Head of caudate nucleus (tissue), 42 donors: Measurements from ENCODE around the gene NTN5.
"Not testable (repeated sequence)": the region's sequence is repeated elsewhere in the genome, so short reads cannot be mapped to it uniquely, and the experiment has no call there.

ENCODE experiments used
- DNase-seq, 42 donors: peaks; one replicate each; pipeline versions ENCODE4 v3.0.0 to v3.0.0-alpha.2; 2020 to 2021; ENCODE audit warnings: mixed read lengths in 7 of 42
- intact Hi-C: fragments of 100-400 bp; cut with DNase I; formaldehyde crosslinking; loops from one replicate; pipeline ENCODE4 v1.15.0; 2022

NTN5 gene

GRCh38 chr19:48672994-48673393 is at the start of gene NTN5:
TSS of gene NTN5 (minus strand) at chr19:48673017. CDS start at chr19:48670986, 2,031 bp downstream.
- intact Hi-C loops = no loop called here
- no peak for DNase-seq

- no peak for DNase-seq
- intact Hi-C loops = no loop called here
These were observed 49.4 kb upstream of the NTN5 start for GRCh38 chr19:48722196-48722708.

- intact Hi-C loops = no loop called here
- DNase-seq = peak; percentile 99 to 100 (median 100)
These were observed 47.9 kb upstream of the NTN5 start for GRCh38 chr19:48720613-48721296.

GRCh38 chr19:48720251-48720612 is 47.4 kb upstream of the NTN5 start:
- intact Hi-C loops = no loop called here
- no peak for DNase-seq

GRCh38 chr19:48719263-48720171 is 46.7 kb upstream of the NTN5 start, which contains the start of gene MAMSTR:
TSS of gene MAMSTR (minus strand) at chr19:48719725. CDS start at chr19:48719031, 694 bp downstream.
- no peak for DNase-seq
- intact Hi-C loops = no loop called here

- intact Hi-C loops = no loop called here
- DNase-seq = no peak
These were observed 46.0 kb upstream of the NTN5 start for GRCh38 chr19:48718711-48719231.

- DNase-seq, intact Hi-C loops: not testable (repeated sequence)
These were observed 45.3 kb upstream of the NTN5 start for GRCh38 chr19:48718106-48718505.

GRCh38 chr19:48716562-48717291 is 43.9 kb upstream of the NTN5 start:
- intact Hi-C loops = no loop called here
- DNase-seq = peak in 40 of 42 donors; percentile 21 to 80 (median 60)

- intact Hi-C loops = loop anchor here (2.0 kb wide), 1 partner anchor 69 kb away; the partner anchor contains the start of gene CA11
- DNase-seq = peak in 1 of 42 donors; percentile 32
These were observed 42.9 kb upstream of the NTN5 start for GRCh38 chr19:48715681-48716171.

- intact Hi-C loops = loop anchor here (2.0 kb wide), 1 partner anchor 68 kb away; the partner anchor contains the start of gene CA11
- DNase-seq = no peak
These were observed 42.2 kb upstream of the NTN5 start for GRCh38 chr19:48714759-48715675.

- intact Hi-C loops = loop anchor here (2.0 kb wide), 1 partner anchor 67 kb away; the partner anchor contains the start of gene CA11
- peak; percentile 95 to 100 (median 99) for DNase-seq
These were observed 41.3 kb upstream of the NTN5 start for GRCh38 chr19:48713864-48714755.

GRCh38 chr19:48713041-48713863 is 40.4 kb upstream of the NTN5 start:
- peak in 21 of 42 donors; percentile 18 to 65 (median 48) for DNase-seq
- intact Hi-C loops = no loop called here

GRCh38 chr19:48711106-48711662 is 38.4 kb upstream of the NTN5 start:
- intact Hi-C loops = no loop called here
- no peak for DNase-seq

GRCh38 chr19:48708471-48708870 is 35.7 kb upstream of the NTN5 start:
- no peak for DNase-seq
- intact Hi-C loops = no loop called here

- intact Hi-C loops = no loop called here
- DNase-seq = no peak
These were observed 32.6 kb upstream of the NTN5 start for GRCh38 chr19:48705431-48705830.
